NCI-H2081 treated with DMSO at 0.1 percent for 48 hours (cell line): ENCODE measurements around the gene MRFAP1L1.
A peak's percentile ranks its signal among the peaks of the same experiment; 100 is the strongest.
"Not testable (repeated sequence)": the region's sequence is repeated elsewhere in the genome, so short reads cannot be mapped to it uniquely, and the experiment has no call there.

Source experiments
- DNase-seq: peaks from one replicate; lab custom pipeline; 2025; lab: John Stamatoyannopoulos, UW

MRFAP1L1 gene

GRCh38 chr4:6709230-6710114 is at the start of gene MRFAP1L1:
Gene MRFAP1L1, minus strand, starts transcription at chr4:6709865. Its CDS starts 236 bp downstream, at chr4:6709629.
- DNase-seq: peak; percentile 86

GRCh38 chr4:6758728-6759127 is 49.1 kb upstream of the MRFAP1L1 start:
- DNase-seq: no peak

GRCh38 chr4:6756345-6756744 is 46.7 kb upstream of the MRFAP1L1 start:
- not testable (repeated sequence) for DNase-seq

GRCh38 chr4:6755088-6755753 is 45.6 kb upstream of the MRFAP1L1 start:
- DNase-seq: no peak

GRCh38 chr4:6754481-6755087 is 44.9 kb upstream of the MRFAP1L1 start:
- no peak for DNase-seq

GRCh38 chr4:6753891-6754290 is 44.2 kb upstream of the MRFAP1L1 start:
- DNase-seq: no peak

- DNase-seq: no peak
Observed at GRCh38 chr4:6753103-6753560, 43.5 kb upstream of the MRFAP1L1 start.

- no peak for DNase-seq
Observed at GRCh38 chr4:6752486-6752829, 42.8 kb upstream of the MRFAP1L1 start.

- no peak for DNase-seq
Observed at GRCh38 chr4:6751611-6752485, 42.2 kb upstream of the MRFAP1L1 start.

GRCh38 chr4:6750286-6751221 is 40.9 kb upstream of the MRFAP1L1 start:
- DNase-seq: no peak

GRCh38 chr4:6749340-6750171 is 39.9 kb upstream of the MRFAP1L1 start:
- no peak for DNase-seq

- no peak for DNase-seq
Observed at GRCh38 chr4:6748286-6748685, 38.6 kb upstream of the MRFAP1L1 start.

GRCh38 chr4:6747294-6748051 is 37.8 kb upstream of the MRFAP1L1 start:
- DNase-seq: peak; percentile 75

- DNase-seq: peak; percentile 81
Observed at GRCh38 chr4:6746721-6747293, 37.1 kb upstream of the MRFAP1L1 start.

GRCh38 chr4:6742989-6743388 is 33.3 kb upstream of the MRFAP1L1 start:
- DNase-seq: no peak

GRCh38 chr4:6742507-6742906 is 32.8 kb upstream of the MRFAP1L1 start:
- no peak for DNase-seq

GRCh38 chr4:6740347-6740746 is 30.7 kb upstream of the MRFAP1L1 start:
- DNase-seq: no peak

GRCh38 chr4:6739920-6740319 is 30.3 kb upstream of the MRFAP1L1 start:
- DNase-seq: no peak
